ENCODE measurements around the gene GRIN2A.

DNA sequence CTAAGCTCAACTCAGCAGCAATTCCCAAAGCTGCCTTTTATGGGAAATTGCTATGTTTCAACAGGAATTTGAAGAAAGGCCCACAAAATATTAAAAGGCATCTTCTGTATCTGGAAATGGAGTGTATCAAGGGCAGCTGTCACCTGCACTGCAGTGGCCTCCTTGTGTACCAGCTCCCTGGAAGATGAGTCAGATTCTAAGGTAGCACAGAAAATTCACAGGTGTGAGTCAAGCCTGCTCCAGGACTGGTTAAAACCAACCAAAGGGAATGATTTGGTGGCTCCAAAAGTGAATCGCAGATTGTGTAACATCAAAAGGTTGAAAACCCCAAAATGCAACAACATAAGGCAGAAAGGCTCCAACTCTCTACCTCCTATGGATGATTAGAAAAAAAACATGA lies 296.4 kb downstream of the GRIN2A start:
- TF ChIP-seq POLR2A (IDR thresholded peaks at IDR 0.05; ENCODE audit: low read length), result no peak
- no peak for TF ChIP-seq GATA1 (IDR thresholded peaks at IDR 0.05; ENCODE audit: low read depth, low read length)

All from erythroblast (primary cell).